Pons (tissue), 1 donor: ENCODE measurements around the gene KIRREL3.

Experiments used
- DNase-seq: peaks from one replicate; pipeline ENCODE4 v3.0.0-alpha.2; 2016; ENCODE audit warnings: low spot score

Gene KIRREL3

DNA sequence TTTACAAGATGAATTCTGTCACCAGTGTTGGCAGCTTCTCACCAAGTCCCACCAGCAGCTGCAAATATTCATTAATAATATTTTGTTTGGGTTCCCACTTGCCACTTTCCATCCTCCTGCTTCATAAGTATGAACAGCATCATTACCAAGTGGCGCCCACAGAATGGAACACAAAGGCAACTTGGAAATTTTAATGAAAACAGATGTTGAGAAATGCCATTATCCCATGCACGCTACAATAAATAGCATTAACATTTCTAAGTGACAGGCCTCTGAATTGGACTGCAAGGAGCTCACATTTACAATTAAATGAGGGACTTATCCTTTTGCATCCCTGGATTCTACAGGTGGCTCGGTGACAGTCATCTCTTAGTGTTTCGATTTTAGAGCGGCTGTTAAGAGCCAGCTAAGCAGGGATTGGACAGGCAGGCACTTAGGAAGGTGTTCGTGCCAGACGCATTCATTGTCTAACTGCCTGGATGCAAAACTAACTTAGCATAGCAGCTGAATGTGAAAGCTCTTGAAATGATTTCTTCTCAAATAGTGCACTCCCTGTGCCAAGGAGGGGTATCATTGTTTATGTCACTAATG lies 170.3 kb downstream of the KIRREL3 start:
- peak; percentile 19 for DNase-seq

GRCh38 chr11:126829716-126830115 lies 170.9 kb downstream of the KIRREL3 start:
- DNase-seq, result no peak

GRCh38 chr11:126824035-126824607 lies 176.4 kb downstream of the KIRREL3 start:
- DNase-seq, result no peak

DNA sequence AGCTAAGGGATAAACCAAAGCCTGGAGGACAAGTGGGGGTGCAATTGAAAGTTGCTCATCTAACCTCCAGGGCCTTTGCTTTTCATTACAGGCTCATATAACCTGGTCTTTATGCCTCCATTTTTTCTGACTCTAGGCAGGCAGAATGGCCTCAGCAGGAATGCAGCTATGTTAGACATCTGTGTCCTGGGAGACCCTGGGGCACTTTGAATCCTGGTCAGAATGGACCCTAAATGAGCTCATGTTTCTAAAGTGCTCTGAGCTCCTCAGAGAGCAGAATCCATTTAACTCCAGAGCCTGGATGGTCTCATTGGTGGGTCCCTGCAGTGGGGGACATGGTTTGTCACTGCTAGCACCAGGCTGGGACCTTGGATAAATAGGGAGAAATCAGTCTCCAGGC lies 177.3 kb downstream of the KIRREL3 start:
- DNase-seq, result no peak

DNA sequence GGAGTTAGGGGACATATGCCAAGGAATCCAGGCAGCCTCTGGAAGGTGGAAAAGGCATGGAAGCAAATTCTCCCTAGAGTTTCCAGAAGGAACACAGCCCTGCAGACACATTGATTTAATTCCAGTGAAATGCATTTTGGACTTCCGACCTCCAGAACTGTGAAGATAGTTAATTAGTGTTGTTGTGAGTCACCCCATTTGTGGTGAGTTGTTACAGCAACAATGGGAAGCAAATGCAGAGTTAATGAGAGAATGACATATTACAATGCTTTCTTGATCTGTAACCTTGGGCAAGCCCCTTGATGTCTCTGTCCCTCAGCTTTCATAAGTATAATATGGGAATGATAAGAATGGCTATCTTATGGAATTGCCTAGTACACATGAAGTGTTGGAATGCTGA lies 178.7 kb downstream of the KIRREL3 start:
- DNase-seq, result no peak

- no peak for DNase-seq
Observed at GRCh38 chr11:126819194-126819593, 181.4 kb downstream of the KIRREL3 start.

DNA sequence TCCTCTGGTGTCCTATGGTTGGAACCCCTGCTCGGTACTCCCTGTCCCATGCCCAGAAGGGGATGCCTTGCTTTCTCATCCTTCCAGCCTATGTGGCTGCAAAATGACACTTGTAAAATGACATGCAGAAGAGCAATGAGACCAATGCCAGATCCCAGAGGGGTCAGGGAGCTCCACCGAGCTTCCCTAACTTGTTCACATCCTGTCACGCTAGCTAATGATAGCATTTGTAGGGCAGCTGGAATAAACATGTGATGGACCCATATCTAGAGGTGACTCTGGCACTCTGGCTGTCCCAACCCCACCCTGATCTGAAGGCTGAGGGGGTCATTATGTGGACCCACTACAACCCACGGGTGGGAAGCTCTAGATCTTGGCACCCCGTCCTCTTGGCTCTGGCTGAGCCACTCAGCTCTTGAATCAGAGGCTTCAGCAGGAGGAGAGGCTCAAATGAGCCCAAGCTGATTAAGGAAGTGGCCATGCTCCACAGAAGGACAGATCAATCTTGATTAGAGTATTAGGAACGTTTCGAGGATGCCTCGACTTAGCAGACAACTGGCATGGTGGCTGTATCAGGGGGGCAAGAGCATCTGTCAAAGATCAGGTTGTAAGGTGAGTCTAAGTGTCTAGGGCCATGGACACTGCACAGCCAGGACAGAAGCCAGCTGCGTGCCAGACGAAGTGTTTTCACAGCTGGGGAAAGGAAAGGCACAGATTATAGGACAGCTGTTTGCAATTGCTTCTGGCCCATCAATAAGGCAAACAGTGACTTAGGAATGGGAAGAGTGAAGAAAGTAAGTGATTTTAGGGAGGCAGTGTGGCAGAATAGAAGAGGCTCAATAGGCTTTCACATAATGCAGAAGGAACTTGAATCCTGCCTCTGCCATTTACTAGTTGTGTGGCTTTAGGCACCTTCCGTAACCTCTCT lies 182.8 kb downstream of the KIRREL3 start:
- DNase-seq, result no peak

- DNase-seq, result no peak
Observed at GRCh38 chr11:126817096-126817495, 183.5 kb downstream of the KIRREL3 start.

GRCh38 chr11:126816645-126817044 lies 183.9 kb downstream of the KIRREL3 start:
- DNase-seq, result no peak

GRCh38 chr11:126815111-126815510 lies 185.5 kb downstream of the KIRREL3 start:
- DNase-seq, result no peak

DNA sequence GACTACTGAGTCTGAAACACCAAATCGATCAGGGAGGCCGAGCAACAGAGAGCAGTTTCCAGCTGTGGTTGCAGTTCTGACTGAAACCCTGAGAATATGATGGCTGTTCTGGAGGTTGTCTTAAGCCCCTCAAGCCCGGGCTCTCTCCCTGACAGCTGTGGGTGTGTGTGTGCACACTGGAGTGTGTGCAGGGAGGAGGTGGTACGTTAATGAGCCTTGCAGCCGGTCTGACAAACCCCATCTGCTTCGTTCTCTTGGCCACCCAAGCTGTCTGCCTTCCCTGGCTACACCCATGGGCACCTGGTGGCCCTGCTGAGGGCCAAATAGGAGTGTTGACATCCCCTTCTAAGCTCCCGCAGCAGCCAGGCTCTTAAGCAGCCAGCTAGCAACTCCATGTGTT lies 189.8 kb downstream of the KIRREL3 start:
- DNase-seq, result no peak

DNA sequence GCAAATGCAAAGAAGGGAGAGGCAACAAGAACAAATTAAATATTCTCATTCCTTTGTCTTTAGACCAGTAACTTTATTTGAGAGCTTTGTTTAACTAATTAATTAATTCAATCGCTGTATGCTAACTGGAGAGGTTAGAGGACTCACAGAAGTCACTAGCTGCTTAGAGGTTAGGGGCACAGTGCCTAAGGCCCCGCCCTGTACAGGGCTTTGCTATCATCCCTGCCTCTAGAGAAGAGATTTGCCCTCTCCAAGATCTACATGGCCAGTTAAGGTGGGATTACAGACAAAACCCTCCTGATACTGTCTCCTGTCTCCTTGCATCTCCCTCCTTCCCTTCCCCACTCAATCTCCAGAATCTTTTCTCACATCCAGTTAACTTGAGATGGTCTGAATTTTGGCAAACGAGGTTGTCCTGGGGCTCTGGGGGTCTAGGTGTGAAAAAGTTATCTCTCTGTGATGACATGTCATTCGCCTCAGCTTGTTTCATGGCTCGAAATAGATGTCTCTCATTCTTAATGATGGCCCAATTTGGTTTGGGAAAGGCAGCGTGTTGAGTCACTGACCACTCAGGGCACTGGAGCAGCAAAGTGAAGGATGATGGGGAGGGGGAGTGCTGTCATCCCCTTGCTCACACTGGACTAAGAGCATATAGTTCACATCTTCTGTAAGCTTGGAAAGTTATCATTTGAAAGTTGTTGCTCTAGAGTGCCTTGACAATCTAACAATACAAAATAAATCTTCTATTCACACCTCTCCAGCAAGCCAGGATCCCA lies 190.9 kb downstream of the KIRREL3 start:
- no peak for DNase-seq

DNA sequence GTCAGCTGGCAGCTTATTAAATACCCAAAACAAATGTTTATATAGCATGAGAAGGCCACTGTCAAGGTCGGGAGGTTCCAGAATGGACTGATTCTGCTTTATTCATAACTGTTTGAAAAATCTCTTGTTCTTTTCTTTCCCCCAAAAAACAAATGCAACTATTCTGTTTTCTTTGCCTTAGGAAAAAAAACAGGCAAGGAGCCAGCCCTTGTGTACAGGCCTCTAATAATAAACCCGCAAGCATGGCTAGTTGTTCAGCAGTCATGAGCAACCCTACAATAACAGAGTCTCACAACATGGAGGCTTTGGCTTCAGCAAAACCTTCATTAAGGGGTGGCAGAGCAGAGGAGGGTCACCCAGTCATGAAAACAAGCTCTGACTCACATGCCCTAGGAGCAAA lies 191.7 kb downstream of the KIRREL3 start:
- DNase-seq, result peak; percentile 92

DNA sequence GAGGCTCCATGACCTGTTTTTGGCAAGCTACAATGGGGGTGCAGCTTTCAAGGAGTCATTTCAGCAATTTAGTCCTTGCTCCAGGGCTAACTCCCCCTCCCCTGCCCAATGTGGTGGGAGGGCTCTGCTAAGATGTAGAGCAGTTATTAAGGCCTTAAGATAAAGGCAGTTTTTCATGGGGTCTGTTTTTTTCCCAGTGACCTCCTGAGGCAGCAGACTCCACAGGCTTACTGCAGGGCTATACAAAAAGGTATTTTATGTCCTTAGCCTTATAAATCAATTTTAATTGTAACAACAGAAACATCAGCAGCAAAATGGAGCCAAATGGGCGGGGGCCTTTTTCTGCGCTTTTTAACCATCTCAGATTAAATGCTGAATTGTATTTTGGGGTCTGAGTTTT lies 192.3 kb downstream of the KIRREL3 start:
- DNase-seq, result no peak

- no peak for DNase-seq
Observed at GRCh38 chr11:126805870-126806269, 194.7 kb downstream of the KIRREL3 start.

DNA sequence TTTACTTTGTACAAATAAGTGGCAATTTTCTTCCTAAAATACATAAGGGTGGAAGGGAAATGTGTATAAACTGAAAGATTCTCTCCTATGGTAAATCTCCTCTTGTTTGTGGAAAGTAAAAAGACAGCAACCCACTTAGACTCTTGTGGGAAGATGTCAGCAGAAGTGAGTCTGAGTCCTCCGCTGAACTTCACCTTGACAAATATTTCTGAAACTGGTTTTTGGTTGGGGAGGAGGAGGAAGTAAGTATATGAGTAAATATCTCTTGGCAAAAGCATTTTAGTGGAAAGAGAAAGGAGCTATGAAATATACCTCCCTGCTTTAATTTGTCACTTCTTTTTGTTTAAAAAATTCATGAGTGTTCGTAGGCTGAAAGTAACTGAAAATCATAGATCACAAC lies 196.2 kb downstream of the KIRREL3 start:
- DNase-seq, result no peak

- DNase-seq, result no peak
Observed at GRCh38 chr11:126800009-126800408, 200.6 kb downstream of the KIRREL3 start.

DNA sequence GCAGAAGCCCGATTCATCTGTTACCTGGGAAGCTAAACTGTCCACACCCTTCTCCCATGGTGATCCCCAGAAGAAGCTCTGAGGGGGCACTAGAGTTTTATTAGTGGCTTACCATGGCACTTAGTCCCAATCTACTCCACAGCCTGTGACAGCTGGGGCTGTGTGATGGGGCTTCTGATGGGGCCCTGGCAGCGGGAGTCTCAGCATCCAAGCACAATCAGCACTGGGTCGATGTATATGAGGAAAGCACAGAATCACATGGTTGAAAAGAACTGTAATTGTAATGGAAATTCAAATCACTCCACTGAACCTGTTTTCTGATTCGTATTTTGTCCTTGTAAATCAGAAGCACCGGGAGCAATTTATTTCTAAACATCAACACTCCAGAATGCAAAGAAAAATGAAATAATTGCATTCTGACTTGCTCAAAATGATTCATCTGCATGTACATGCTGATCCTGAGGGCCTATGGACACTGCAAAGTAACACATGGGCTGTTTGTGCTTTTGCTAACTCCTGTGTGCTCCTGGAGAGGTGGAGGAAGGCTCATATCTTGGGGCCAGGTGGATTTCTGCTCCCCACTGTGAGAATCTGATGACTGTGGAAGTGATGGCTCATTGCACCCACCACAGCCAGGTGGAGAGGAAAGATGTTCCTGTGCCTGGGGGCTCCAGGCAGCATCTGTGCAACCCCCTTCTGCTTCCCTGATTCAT lies 203.0 kb downstream of the KIRREL3 start:
- no peak for DNase-seq

- DNase-seq, result no peak
Observed at GRCh38 chr11:126793596-126793995, 207.0 kb downstream of the KIRREL3 start.

GRCh38 chr11:126791991-126792390 lies 208.6 kb downstream of the KIRREL3 start:
- DNase-seq, result no peak

GRCh38 chr11:126791446-126791845 lies 209.1 kb downstream of the KIRREL3 start:
- no peak for DNase-seq
